Kidney (tissue), 14 donors: ENCODE results near the gene INHBB. TPM values are rescaled to one million over a fixed set of nuclear protein-coding genes. Genes with fewer than 3 reads are reported as not detected.

Experiments
- DNase-seq, 5 donors: peaks; one replicate each; pipeline ENCODE4 v3.0.0-alpha.2; 2013 to 2020
- FAIRE-seq: peaks from 2 replicates; lab custom pipeline; 2012; peaks lifted over from hg19 to GRCh38; lab: Jason Lieb, UNC
- H3K27ac ChIP-seq, 2 donors: one replicate each; pipeline ENCODE4 v1.7.0; 2013; ENCODE audit warnings: low read depth in 2 of 2, low read length in 2 of 2, inconsistent platforms in 1 of 2
- H3K27me3 ChIP-seq: one replicate; pipeline ENCODE4 v1.7.1; 2013; ENCODE audit warnings: low read length, inconsistent platforms; ENCODE audit not compliant: control insufficient read depth, insufficient read depth
- H3K36me3 ChIP-seq, 3 donors: one replicate each; pipeline versions ENCODE4 v1.7.0 to v1.7.1; 2013; ENCODE audit warnings: low read length in 3 of 3, control low read depth in 1 of 3, inconsistent platforms in 1 of 3; ENCODE audit not compliant: insufficient read depth in 3 of 3, control insufficient read depth in 2 of 3
- H3K4me1 ChIP-seq, 3 donors: one replicate each; pipeline versions ENCODE4 v1.7.0 to v1.7.1; 2013; ENCODE audit warnings: low read length in 3 of 3, inconsistent platforms in 1 of 3, low read depth in 1 of 3; ENCODE audit not compliant: control insufficient read depth in 2 of 3, insufficient read depth in 2 of 3
- H3K4me3 ChIP-seq, 3 donors: one replicate each; pipeline versions ENCODE4 v1.7.0 to v1.8.1; 2013; ENCODE audit warnings: low read length in 3 of 3, control low read depth in 1 of 3, inconsistent platforms in 1 of 3
- H3K9ac ChIP-seq, 3 donors: one replicate each; pipeline versions ENCODE4 v1.7.0 to v1.7.1; 2013; ENCODE audit warnings: low read length in 3 of 3, control low read depth in 1 of 3, inconsistent platforms in 1 of 3
- H3K9me3 ChIP-seq, 3 donors: one replicate each; pipeline versions ENCODE4 v1.7.0 to v1.7.1; 2013; ENCODE audit warnings: low read length in 3 of 3, control low read depth in 1 of 3, inconsistent platforms in 1 of 3; ENCODE audit not compliant: control insufficient read depth in 2 of 3, insufficient read depth in 1 of 3
- intact Hi-C: fragments of 100-400 bp; cut with DNase I; formaldehyde crosslinking; loops from one replicate; pipeline ENCODE4 v1.11.1; 2022
- polyA plus RNA-seq: library from polyadenylated mRNA; stranded (reverse); fragments of 350-450 nt; fragmentation: Illumina TruSeq; extraction: RNeasy Lipid Tissue Mini Kit (QIAGEN cat#74804); gene quantifications from one replicate; pipeline ENCODE4 v1.2.3, GENCODE V29; 2014; ENCODE audit warnings: low read depth, low replicate concordance; ENCODE audit not compliant: insufficient read depth
- total RNA-seq: library from RNA; stranded (reverse); fragmentation: NEBNext Ultra II Directional; extraction: Animal tissue kit (Norgen Biotek cat#: 25700); gene quantifications from one replicate; pipeline ENCODE4 v1.2.1, GENCODE V29; 2021
- TF ChIP-seq, protein P1 (sequence below): IDR thresholded peaks from 3 replicates; pipeline ENCODE4 v1.5.1; 2012; ENCODE audit warnings: mild to moderate bottlenecking, moderate library complexity, borderline replicate concordance; ENCODE audit not compliant: insufficient read depth; ENCODE audit errors: extremely low read depth
- donor health status: control.
- donor health status: control.
- donor health status: control.
- donor health status: control.
- donor health status: control.
- donor health status: DM: yes; HTN: yes; CAD: no.
- donor health status: Normal renal cell carcinoma (clear cell type).

Gene INHBB
- total and polyA plus RNA-seq, 2 donors from 2014 or later = 0.49 to 3.7 TPM

DNA sequence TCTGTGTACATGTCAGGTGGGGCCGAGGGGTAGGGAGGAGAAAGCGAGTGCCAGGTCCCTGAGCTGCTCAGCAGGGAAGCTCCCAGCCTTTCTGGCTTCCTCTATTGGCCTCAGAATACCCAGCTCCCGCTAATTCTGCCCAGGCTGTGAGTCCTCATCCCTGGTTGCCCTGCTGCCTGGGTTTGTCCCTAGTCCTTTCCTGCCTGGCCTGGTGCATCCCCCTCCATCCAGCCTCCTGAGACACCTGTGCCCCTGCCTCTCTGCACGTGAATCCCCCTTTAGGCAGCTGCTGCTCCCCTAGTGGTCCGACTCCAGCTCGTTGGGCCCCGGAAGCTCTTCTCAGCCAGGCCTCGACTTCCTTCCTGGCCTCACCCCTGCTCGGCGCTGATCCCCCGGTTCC is 54.6 kb downstream of the INHBB start:
- no peaks in the 10 kb centered on the region for H3K36me3 ChIP-seq
- H3K4me3 ChIP-seq = no peak overlapping the region
- DNase-seq = peak in 3 of 5 donors; percentile 4 to 49 (median 18)
- no peaks in the 10 kb centered on the region for H3K9me3 ChIP-seq
- no peaks in the 10 kb centered on the region for H3K27me3 ChIP-seq
- TF ChIP-seq, protein P1, sequence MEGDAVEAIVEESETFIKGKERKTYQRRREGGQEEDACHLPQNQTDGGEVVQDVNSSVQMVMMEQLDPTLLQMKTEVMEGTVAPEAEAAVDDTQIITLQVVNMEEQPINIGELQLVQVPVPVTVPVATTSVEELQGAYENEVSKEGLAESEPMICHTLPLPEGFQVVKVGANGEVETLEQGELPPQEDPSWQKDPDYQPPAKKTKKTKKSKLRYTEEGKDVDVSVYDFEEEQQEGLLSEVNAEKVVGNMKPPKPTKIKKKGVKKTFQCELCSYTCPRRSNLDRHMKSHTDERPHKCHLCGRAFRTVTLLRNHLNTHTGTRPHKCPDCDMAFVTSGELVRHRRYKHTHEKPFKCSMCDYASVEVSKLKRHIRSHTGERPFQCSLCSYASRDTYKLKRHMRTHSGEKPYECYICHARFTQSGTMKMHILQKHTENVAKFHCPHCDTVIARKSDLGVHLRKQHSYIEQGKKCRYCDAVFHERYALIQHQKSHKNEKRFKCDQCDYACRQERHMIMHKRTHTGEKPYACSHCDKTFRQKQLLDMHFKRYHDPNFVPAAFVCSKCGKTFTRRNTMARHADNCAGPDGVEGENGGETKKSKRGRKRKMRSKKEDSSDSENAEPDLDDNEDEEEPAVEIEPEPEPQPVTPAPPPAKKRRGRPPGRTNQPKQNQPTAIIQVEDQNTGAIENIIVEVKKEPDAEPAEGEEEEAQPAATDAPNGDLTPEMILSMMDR = no peak
- intact Hi-C loops = no loop called here
- H3K4me1 ChIP-seq = no peaks in the 10 kb centered on the region
- H3K27ac ChIP-seq = no peak overlapping the region
- FAIRE-seq = no peak
- H3K9ac ChIP-seq = no peak overlapping the region

Other genes with a start within 250 kb of the INHBB start
- 28.1 TPM for gene TMEM185B, start 122.7 kb upstream of the INHBB start, total RNA-seq
- 8.0 TPM for gene TMEM185B, start 122.7 kb upstream of the INHBB start, polyA plus RNA-seq
- 64.5 TPM for gene RALB, start 93.3 kb upstream of the INHBB start, total RNA-seq
- 58.5 TPM for gene RALB, start 93.3 kb upstream of the INHBB start, polyA plus RNA-seq